ENCODE data around the gene NAA35.

NAA35 gene

DNA sequence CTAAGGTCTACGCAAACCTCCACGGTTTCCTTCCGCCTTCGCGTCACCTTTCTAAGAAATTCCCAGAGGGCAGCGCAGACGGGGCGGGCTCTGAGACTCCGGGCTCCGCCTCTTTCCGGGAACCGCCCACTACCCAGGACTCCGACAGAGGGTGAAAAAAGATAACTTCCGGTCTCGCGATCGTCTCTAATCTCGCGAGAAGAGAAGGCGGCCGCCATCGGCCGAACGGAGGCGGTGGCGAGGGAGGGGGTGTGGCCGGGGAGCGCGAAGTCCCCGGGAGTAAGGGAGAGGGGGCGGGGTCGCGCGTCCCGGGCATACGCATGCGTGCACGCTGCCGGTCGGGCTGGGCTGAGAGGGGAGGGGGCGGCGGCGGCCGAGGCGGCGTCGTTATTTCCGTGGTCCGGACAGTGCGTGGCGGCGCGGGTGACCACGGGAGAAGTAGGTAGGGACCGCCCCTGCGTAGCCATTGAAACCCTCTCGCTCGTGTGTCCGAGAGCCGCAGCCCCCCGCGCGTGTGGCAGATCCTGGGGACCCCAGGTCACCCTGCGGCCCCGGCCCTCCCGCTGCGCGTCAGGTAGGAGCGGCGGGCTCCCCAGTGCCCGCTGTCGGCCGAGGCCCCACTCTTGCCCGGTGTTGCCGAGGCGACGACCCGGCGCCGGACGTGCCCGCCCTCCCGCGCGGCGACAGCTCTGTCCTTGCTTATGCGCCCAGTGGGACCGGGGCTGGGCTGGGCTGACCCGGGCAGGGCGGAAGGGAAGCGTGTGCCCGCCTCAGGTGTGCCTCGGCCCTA, at the start of gene NAA35:
Gene NAA35 (plus strand): TSS at position 315 of the 790 bp plus-strand sequence. CDS start 1,014 bp downstream, outside the sequence.
- TF ChIP-seq ELF4 (IDR thresholded peaks at IDR 0.05) = peak; percentile 54
- peak; percentile 77; the same call in 1 of the 2 replicates for TF ChIP-seq SP1 (IDR thresholded peaks at IDR 0.05)
- TF ChIP-seq FOXM1 (IDR thresholded peaks at IDR 0.05; ENCODE audit: borderline replicate concordance) = no peak
- no peak for TF ChIP-seq LEF1 (IDR thresholded peaks at IDR 0.05; ENCODE audit: borderline replicate concordance)
- DNase-seq (ENCODE audit: extremely low spot score) = peak; percentile 99
- ChIA-PET CTCF (no interaction called here), POLR2A (no interaction called here)

DNA sequence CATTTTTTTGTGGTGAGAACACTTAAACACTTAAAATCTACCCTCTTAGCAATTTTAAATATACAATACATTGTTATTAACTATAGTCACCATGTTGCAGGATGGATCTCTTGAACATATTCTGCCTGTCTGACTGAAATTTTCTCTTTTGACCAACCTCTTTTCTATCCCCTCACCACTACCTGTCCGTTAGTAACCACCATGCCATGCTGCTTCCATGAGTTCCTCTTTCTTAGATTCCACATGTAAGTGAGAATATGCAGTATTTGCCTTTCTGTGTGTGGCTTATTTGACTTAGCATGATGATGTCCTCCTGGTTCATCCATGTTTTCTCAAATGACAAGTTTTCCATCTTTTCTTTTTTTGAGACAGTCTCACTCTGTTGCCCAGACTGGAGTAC, 48.5 kb upstream of the NAA35 start:
- POLR2A ChIA-PET = no interaction called here
- CTCF ChIA-PET = no interaction called here
- no peak for TF ChIP-seq ELF4 (IDR thresholded peaks at IDR 0.05)
- no peak for DNase-seq (ENCODE audit: extremely low spot score)

DNA sequence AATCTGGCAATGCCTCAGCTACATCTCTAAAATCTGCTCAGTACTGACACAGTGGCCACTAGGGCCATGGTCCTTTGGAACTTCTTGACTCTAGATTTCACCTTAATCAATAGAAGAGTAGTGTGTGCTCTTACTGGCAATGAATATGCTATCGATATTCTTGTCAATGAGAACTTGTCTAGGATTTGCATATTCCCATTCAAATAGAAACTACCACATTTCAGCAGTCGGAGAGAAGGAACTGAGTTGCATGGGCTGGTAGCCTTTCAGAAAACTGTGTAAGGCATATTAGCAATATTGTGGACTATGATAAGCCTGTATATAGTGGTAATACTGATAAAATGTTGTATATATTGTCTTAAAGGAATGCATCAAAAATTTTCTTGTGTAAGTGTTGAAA, 45.3 kb upstream of the NAA35 start:
- DNase-seq (ENCODE audit: extremely low spot score) = no peak
- TF ChIP-seq ARNT (IDR thresholded peaks at IDR 0.05) = no peak
- no peak for TF ChIP-seq BHLHE40 (IDR thresholded peaks at IDR 0.05; ENCODE audit: borderline replicate concordance)
- no peak for TF ChIP-seq SP1 (IDR thresholded peaks at IDR 0.05)
- no peak for TF ChIP-seq FOXA1 (IDR thresholded peaks at IDR 0.05)
- ChIA-PET CTCF (no interaction called here), POLR2A (no interaction called here)

DNA sequence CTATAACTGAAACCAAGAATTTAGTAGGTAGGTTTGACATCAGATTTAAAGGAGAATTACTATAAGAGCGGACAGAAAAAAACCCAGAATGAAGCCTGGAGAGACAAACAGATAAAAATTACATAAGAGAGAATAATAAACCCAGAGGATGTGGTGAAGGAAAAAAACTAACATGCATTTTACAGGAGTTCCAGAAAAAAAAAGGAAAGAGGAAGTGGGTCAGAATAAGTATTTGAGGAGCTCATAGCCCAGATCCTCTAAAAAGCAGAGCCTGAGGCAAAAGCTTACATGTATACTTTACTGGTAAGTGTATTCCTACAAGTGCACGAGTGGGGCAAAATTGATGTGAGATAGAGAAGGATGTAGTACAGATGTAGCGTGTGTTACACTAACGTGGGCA, 43.1 kb upstream of the NAA35 start:
- TF ChIP-seq ARNT (IDR thresholded peaks at IDR 0.05) (no peak), L3MBTL2 (conservative IDR thresholded peaks at IDR 0.05) (no peak), SUZ12 (IDR thresholded peaks at IDR 0.05) (no peak), FOXA1 (IDR thresholded peaks at IDR 0.05) (no peak), NFRKB (IDR thresholded peaks at IDR 0.05) (no peak), TARDBP (IDR thresholded peaks at IDR 0.05) (no peak)
- CTCF ChIA-PET = no interaction called here
- DNase-seq (ENCODE audit: extremely low spot score) = no peak
- POLR2A ChIA-PET = no interaction called here

DNA sequence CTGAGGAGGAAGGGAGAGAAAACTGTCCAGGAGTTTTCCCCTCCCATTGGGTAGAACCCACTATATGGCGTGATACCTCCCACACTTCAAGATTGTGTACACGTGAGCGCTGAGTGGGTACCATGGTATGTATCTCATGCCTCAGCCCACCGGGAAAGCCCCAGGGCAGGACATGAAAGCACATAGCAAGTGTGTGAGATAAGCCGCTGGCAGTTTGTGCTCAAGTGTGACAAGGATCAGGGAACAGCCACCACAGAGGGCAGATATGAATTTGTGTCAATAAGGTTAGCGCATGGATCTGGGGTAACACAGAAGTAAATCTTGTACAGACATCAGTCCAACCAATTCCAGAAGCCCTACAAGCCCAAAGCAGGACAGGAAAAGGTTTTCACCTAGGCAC, 42.6 kb upstream of the NAA35 start:
- TF ChIP-seq TARDBP (IDR thresholded peaks at IDR 0.05) (no peak), BHLHE40 (IDR thresholded peaks at IDR 0.05; ENCODE audit: borderline replicate concordance) (no peak), ELF4 (IDR thresholded peaks at IDR 0.05) (no peak)
- CTCF ChIA-PET = no interaction called here
- POLR2A ChIA-PET = no interaction called here
- DNase-seq (ENCODE audit: extremely low spot score) = no peak

DNA sequence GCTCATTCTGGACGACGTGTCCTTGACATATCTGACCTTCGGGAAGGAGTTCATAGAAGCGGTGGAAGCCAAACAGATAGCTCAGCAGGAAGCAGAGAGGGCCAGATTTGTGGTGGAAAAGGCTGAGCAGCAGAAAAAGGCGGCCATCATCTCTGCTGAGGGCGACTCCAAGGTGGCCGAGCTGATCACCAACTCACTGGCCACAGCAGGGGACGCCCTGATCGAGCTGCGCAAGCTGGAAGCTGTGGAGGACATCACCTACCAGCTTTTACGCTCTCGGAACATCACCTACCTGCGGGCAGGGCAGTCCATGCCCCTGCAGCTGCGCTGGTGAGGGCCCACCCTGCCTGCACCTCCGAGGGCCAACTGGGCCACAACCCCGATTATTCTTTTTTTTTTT, 41.6 kb upstream of the NAA35 start:
- POLR2A ChIA-PET = no interaction called here
- CTCF ChIA-PET = interaction anchor here (0.6 to 1.0 kb wide), 2 partner anchors 23 to 77 kb away, joined by 3 read pairs; no protein-coding TSS in a partner anchor
- DNase-seq (ENCODE audit: extremely low spot score) = no peak
- no peak for TF ChIP-seq BHLHE40 (IDR thresholded peaks at IDR 0.05; ENCODE audit: borderline replicate concordance)
- no peak for TF ChIP-seq SP1 (IDR thresholded peaks at IDR 0.05)
- TF ChIP-seq FOXA1 (IDR thresholded peaks at IDR 0.05) = no peak
- TF ChIP-seq NFRKB (IDR thresholded peaks at IDR 0.05) = no peak
- no peak for TF ChIP-seq L3MBTL2 (conservative IDR thresholded peaks at IDR 0.05)
- no peak for TF ChIP-seq LEF1 (IDR thresholded peaks at IDR 0.05; ENCODE audit: borderline replicate concordance)
- TF ChIP-seq CTBP1 (IDR thresholded peaks at IDR 0.05; ENCODE audit: borderline replicate concordance) = no peak
- no peak for TF ChIP-seq ARNT (IDR thresholded peaks at IDR 0.05)
- no peak for TF ChIP-seq FOXK2 (IDR thresholded peaks at IDR 0.05)
- no peak for TF ChIP-seq HDGF (IDR thresholded peaks at IDR 0.05; ENCODE audit: borderline replicate concordance)
- TF ChIP-seq SUZ12 (IDR thresholded peaks at IDR 0.05) = no peak
- TF ChIP-seq ZNF384 (IDR thresholded peaks at IDR 0.05) = no peak
- no peak for TF ChIP-seq FOXM1 (IDR thresholded peaks at IDR 0.05; ENCODE audit: borderline replicate concordance)
- TF ChIP-seq, protein P1, sequence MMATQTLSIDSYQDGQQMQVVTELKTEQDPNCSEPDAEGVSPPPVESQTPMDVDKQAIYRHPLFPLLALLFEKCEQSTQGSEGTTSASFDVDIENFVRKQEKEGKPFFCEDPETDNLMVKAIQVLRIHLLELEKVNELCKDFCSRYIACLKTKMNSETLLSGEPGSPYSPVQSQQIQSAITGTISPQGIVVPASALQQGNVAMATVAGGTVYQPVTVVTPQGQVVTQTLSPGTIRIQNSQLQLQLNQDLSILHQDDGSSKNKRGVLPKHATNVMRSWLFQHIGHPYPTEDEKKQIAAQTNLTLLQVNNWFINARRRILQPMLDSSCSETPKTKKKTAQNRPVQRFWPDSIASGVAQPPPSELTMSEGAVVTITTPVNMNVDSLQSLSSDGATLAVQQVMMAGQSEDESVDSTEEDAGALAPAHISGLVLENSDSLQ (IDR thresholded peaks at IDR 0.05) = no peak

DNA sequence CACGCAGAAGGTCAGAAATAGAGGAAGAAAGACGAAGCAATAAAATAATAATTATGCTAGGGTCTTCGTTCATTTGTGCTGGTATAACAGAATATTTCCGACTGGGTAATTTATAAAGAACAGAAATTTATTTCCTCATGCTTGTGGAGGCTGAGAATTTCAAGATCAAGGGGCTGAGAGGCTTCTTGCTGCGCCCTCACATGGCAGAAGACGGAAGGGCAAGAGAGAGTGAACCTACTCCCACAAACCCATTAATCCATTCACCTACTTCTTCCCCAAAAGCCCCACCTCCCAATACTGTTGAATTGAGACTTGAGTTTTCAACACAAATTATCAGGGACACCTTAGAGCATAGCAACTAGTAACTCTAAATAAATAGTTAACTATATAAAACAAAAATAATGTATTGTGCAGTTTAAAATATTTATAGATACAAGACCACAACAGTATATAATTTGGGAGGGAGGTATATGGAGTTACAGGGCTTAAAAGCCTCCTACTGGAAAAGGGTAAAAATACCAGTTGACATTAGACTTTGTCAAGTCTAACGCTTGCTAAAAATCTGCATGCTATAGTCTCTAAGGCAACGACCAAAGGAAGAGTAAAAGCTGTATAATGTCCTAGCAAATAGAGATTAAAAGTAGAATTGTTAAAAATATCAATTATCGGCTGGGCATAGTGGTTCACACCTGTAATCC, 40.3 kb upstream of the NAA35 start:
- CTCF ChIA-PET = interaction anchor here (1.3 kb wide), 1 partner anchor 22 kb away, joined by 3 read pairs; no protein-coding TSS in a partner anchor
- DNase-seq (ENCODE audit: extremely low spot score) = peak; percentile 48
- POLR2A ChIA-PET = no interaction called here
- TF ChIP-seq ELF4 (IDR thresholded peaks at IDR 0.05) = no peak
- no peak for TF ChIP-seq FOXA1 (IDR thresholded peaks at IDR 0.05)
- TF ChIP-seq FOXM1 (IDR thresholded peaks at IDR 0.05; ENCODE audit: borderline replicate concordance) = no peak
- no peak for TF ChIP-seq ARNT (IDR thresholded peaks at IDR 0.05)
- TF ChIP-seq LEF1 (IDR thresholded peaks at IDR 0.05; ENCODE audit: borderline replicate concordance) = no peak
- no peak for TF ChIP-seq CTBP1 (IDR thresholded peaks at IDR 0.05; ENCODE audit: borderline replicate concordance)
- no peak for TF ChIP-seq TARDBP (IDR thresholded peaks at IDR 0.05)
- no peak for TF ChIP-seq FOXK2 (IDR thresholded peaks at IDR 0.05)
- no peak for TF ChIP-seq ZNF384 (IDR thresholded peaks at IDR 0.05)
- no peak for TF ChIP-seq SUZ12 (IDR thresholded peaks at IDR 0.05)
- no peak for TF ChIP-seq SP1 (IDR thresholded peaks at IDR 0.05)
- TF ChIP-seq, protein P1 (IDR thresholded peaks at IDR 0.05) = no peak
- TF ChIP-seq NFRKB (IDR thresholded peaks at IDR 0.05) = no peak
